Upper lobe of left lung (tissue), 4 donors: ENCODE data around the gene PRSS12.

Experiments used
- EP300 ChIP-seq, 4 donors: sonication (generic); formaldehyde crosslinking; IDR thresholded peaks; one replicate each; pipeline ENCODE4 v1.5.1; 2017; ENCODE audit warnings: antibody characterized with exemption in 4 of 4, control low read depth in 2 of 4
- POLR2A ChIP-seq, 4 donors: fragments of 450-650 bp; IDR thresholded peaks; one replicate each; pipeline ENCODE4 v1.5.1; 2016 to 2017; ENCODE audit warnings: antibody characterized with exemption in 4 of 4, mild to moderate bottlenecking in 2 of 4
- POLR2AphosphoS5 ChIP-seq, 2 donors: sonication (generic); formaldehyde crosslinking; IDR thresholded peaks; one replicate each; pipeline ENCODE4 v1.5.1; 2017; ENCODE audit warnings: antibody characterized with exemption in 2 of 2
- TF ChIP-seq, protein P1 (sequence below), 6 experiments: fragments of 450-650 bp in 4 of 6; fragments of 200-600 bp in 2 of 6; sonication (generic) in 2 of 6; IDR thresholded peaks; one replicate each; pipeline ENCODE4 v1.5.1; 2016 to 2019; ENCODE audit warnings: antibody characterized with exemption in 6 of 6

GRCh38 chr4:118338981-118339765 is 13.6 kb downstream of the PRSS12 start:
- TF ChIP-seq, protein P1, sequence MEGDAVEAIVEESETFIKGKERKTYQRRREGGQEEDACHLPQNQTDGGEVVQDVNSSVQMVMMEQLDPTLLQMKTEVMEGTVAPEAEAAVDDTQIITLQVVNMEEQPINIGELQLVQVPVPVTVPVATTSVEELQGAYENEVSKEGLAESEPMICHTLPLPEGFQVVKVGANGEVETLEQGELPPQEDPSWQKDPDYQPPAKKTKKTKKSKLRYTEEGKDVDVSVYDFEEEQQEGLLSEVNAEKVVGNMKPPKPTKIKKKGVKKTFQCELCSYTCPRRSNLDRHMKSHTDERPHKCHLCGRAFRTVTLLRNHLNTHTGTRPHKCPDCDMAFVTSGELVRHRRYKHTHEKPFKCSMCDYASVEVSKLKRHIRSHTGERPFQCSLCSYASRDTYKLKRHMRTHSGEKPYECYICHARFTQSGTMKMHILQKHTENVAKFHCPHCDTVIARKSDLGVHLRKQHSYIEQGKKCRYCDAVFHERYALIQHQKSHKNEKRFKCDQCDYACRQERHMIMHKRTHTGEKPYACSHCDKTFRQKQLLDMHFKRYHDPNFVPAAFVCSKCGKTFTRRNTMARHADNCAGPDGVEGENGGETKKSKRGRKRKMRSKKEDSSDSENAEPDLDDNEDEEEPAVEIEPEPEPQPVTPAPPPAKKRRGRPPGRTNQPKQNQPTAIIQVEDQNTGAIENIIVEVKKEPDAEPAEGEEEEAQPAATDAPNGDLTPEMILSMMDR (IDR thresholded peaks at IDR 0.05) = no peak
- no peak for TF ChIP-seq POLR2A (IDR thresholded peaks at IDR 0.05)
- TF ChIP-seq EP300 (IDR thresholded peaks at IDR 0.05) = no peak
- no peak for TF ChIP-seq POLR2AphosphoS5 (IDR thresholded peaks at IDR 0.05)
